Activated T-cell treated with anti-CD3 and anti-CD28 coated beads for 24 hours (primary cell): ENCODE data around the gene PTTG1IP.
A peak's percentile ranks its signal among the peaks of the same experiment; 100 is the strongest.
"Not testable (repeated sequence)": the region's sequence is repeated elsewhere in the genome, so short reads cannot be mapped to it uniquely, and the experiment has no call there.

Experiments
- DNase-seq: peaks from one replicate; pipeline ENCODE4 v3.0.0-alpha.2; 2020; ENCODE audit warnings: low read depth

Gene PTTG1IP, protein sequence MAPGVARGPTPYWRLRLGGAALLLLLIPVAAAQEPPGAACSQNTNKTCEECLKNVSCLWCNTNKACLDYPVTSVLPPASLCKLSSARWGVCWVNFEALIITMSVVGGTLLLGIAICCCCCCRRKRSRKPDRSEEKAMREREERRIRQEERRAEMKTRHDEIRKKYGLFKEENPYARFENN

DNA sequence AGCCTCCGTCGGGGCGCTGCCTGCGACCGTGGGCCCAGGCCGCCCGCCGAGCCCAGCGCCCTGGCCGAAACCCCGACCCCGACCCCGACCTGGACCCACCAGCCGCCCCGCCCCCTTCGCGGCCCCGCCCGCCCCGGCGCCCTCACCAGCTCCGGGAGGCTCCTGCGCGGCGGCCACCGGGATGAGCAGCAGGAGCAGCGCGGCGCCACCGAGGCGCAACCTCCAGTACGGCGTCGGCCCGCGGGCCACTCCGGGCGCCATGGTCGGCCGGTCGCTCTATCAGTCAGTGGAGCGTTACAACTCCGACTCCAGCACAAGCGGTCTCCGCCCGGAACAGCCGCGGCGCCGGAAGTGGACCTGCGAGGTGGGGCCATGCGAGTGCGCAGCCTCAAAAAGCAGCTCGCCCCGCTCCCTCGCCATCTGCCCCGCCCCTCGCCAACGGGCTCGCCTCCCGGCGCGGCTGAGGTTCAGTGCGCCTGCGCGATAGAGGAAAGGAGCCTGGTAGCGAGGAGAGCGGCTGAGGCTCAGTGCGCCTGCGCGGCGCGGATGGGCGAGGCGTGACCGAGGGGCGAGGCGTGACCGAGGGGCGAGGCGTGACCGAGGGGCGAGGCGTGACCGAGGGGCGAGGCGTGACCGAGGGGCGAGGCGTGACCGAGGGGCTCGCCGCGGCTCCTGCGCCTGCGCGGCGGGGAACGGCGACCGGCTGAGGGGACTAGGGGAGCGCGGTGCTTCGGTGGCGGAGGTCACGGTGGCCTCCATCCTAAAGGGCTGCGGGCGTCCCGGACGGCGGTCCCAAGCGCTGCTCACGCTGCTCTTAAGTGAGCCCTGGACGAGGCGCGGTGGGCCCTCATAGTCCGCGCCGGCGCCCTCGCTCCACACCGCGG is at the start of gene PTTG1IP:
Gene PTTG1IP, minus strand, starts transcription at position 335 of the 884 bp plus-strand sequence. Its CDS starts 74 bp downstream, at position 261.
- DNase-seq = peak; percentile 99

GRCh38 chr21:44921928-44922327 is 48.4 kb upstream of the PTTG1IP start:
- DNase-seq = no peak

GRCh38 chr21:44920694-44921604 is 47.5 kb upstream of the PTTG1IP start, which contains the start of gene ITGB2:
TSS of gene ITGB2 (minus strand) at chr21:44920899. CDS start at chr21:44910782, 10,117 bp downstream.
- DNase-seq = no peak

DNA sequence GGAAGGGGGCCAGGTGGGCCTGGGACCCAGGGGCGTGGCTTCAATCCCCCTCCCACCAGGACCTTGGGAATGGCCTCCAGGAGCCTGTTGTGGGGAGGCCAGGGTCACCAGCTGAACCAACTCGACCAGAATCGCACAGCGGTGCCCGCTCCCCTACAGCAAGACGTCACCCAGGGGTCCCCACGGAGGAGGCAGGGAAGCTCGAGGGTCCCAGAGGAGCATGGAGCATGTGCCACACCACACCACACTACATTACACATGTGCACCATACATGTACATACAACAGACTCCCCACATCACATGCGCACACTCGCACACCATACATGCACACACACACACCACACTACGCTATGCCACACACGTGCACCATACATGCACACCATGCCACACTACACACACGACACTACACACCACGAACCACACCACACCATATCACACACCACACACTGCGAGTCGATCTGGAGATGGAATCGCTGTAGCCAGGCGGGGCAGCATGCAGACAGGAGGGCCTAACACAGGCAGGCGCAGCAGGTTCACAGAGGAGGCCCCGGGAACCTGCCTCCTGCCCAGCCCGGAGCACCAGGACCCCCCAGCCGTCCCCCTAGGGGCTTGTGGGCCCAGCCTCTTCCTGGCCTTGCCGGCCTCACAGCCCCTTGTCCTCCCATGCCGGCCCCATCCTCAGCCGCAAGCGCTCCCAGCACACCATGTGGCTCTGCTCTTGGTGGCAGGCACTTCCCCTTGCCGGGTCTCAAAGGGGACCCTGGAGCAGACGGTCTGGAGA is 46.6 kb upstream of the PTTG1IP start:
- DNase-seq = no peak

GRCh38 chr21:44919111-44919912 is 45.8 kb upstream of the PTTG1IP start:
- no peak for DNase-seq

GRCh38 chr21:44918581-44919033 is 45.1 kb upstream of the PTTG1IP start:
- DNase-seq = no peak

DNA sequence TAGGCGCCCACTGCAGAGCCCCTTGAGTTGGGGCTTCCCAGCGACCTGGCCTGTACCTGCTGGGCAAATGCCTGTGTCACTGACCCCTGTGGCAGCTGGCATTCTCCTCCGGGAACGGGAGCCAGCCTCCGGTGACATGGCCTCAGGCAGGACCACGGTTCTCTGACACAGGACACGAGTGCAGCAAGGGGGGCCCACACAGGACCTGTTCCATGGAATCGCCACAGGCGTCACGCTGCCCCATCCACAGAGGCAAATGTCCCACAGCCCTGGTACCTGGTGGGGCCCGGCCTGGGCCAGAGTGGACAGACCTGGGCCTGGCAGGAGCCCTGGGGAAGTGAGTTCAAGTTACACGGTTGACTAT is 44.6 kb upstream of the PTTG1IP start:
- no peak for DNase-seq

DNA sequence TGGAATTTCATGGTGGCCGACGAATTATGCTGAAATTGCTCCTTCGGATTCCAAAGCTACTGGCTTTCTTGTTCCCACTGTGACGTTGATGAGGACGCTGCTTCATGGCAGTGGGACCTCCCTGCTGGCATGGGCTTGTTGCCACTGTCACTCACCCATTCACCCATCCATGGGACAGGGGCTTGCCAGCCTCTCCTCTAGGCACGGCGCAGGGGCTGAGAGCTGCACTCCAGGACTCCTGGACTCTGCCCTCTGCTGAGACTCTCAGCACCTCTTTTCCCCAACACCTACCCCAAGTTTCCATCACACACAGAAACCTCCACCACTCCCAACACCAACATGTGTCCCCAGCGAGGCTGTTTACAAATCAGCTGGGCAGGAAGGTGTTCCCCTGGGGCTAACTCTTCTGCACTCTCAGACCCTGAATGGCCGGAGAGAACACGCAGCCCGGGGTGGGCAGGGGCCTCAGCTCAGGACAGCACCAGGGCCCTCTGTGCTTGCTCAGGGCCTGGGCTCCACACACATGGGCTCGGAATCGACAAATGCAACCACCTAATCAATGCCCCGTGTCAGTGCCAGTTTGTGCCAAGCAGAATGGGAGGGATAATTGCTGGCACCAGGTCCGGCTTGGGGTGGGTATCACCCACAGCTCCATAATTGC is 44.1 kb upstream of the PTTG1IP start:
- no peak for DNase-seq

GRCh38 chr21:44916965-44917364 is 43.5 kb upstream of the PTTG1IP start:
- DNase-seq = no peak

- DNase-seq = no peak
Measured at GRCh38 chr21:44914176-44914874, 40.8 kb upstream of the PTTG1IP start.

DNA sequence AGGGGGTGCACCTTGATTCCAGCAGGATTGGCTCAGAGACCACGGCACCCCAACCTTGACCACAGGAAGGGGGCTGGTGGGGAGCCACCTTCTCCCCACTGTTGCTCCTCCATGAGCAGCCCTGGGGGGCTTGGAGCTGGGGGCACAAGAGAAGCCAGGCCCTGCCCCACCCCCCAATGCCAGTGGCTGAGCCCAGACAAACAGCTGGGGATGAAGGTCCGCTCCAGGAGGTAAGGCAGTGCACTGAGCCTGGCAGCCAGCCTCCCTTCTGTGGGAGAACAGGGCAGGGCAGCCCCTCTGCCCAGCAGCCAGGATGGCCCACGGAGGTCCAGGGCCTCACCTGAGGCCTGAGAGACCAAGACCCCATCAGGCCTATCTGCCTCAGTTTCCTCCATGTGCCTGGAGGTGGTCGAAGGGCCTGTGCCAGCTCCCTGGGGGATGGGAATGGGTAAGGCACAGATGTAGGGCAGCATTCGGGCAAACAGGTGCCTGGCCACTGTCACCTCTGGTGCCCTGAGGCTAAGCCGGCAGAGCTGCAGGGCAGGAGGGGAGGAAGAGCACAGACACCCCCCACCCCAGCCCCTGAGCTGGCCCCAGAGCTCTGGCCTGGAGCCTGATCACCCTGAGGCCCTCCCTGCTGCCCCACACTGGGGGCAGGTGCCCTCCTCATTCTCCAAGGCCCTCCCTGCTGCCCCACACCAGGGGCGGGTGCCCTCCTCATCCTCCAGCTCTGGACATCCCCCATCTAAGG is 40.1 kb upstream of the PTTG1IP start:
- no peak for DNase-seq

DNA sequence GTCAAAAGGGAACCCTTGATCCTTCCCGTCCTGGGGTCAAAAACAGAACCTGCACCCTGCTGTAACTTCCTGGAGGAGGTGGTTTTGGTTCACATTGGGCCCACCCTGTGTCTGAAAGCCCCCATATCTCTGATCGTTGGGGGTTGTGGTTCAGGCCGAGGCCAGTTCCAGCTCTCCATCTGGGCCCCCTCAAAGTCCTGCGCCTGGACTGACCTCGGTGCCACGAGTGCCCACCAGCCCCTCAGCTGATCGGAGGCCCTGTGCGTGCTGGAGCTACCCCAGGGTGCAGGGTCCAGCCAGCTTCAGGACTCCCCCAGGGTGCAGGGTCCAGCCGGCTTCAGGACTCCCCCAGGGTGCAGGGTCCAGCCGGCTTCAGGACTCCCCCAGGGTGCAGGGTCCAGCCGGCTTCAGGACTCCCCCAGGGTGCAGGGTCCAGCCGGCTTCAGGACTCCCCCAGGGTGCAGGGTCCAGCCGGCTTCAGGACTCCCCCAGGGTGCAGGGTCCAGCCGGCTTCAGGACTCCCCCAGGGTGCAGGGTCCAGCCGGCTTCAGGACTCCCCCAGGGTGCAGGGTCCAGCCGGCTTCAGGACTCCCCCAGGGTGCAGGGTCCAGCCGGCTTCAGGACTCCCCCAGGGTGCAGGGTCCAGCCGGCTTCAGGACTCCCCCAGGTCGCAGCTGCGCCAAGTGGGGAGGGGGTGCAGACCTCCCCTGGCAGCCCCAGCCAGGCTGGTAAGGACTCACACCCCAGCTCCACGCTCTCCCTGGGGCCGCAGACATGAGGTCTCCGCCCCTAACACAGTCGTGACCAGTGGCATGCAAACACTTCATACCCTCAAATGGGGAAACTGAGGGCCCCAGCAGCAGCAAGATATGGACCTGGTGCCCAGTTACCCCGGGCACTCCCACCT is 39.3 kb upstream of the PTTG1IP start:
- not testable (repeated sequence) for DNase-seq

- DNase-seq = no peak
Measured at GRCh38 chr21:44912158-44912473, 38.6 kb upstream of the PTTG1IP start.

DNA sequence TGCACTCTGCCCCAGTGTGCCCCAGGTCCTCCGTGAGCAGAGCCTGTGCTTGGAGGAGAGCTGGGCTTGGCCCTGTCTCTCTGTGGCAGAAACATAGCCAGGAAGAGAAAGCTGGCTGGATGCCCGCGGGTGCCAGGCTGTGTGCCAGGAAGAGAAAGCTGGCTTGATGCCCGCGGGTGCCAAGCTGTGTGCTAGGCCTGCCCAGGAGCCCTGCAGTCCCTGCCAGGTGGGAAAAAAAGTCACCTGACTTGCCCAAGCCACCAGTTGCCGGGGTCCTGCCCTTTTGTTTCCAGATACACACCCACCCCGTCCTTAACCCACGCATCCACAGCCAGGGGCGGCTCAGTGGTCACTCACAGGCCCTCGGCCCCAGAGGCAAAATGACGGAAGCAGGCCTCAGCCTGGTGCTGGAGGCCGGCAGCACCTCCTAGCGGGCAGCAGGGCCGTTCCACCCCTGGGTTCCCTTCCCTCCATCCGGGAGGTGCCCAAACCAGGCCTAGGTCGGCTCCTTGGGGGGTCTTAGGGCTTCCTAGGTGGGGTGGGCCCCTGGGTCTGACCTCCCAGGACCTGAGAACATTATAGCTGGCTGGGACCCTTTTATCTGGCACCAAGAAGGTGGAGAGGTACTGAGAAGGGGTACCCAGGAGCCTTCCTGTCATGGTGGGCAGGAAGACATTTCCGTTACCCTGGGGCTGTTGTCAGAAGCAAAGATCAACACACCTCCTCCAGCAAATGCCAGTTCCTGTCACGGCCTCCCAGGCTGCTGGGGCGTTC is 38.1 kb upstream of the PTTG1IP start:
- no peak for DNase-seq

DNA sequence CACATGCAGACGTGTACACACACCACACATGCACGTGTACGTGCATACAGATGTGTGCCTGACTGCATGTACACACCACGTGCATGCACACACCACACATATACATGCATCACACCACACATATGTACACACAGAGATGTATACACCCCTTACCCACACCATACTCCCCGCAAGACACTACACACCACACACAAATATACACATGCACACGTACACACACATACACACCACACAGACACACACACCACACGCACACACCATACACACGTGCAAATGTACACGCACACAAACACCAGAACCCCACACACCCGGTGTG is 37.5 kb upstream of the PTTG1IP start:
- DNase-seq = no peak

- DNase-seq = no peak
Measured at GRCh38 chr21:44910229-44911067, 37.0 kb upstream of the PTTG1IP start.
